HEK293 (cell line): ENCODE results near the gene GUCY1B1.

Source experiments
- ATF2 ChIP-seq: fragments of 450-650 bp; formaldehyde crosslinking; IDR thresholded peaks from 2 replicates; pipeline ENCODE4 v1.5.1; 2016; ENCODE audit warnings: missing biosample characterization, missing genetic modification characterization, low read depth
- ZNF10 ChIP-seq: fragments of 450-650 bp; formaldehyde crosslinking; IDR thresholded peaks from 2 replicates; pipeline ENCODE4 v1.5.1; 2017; ENCODE audit warnings: missing biosample characterization, missing genetic modification characterization
- ZNF133 ChIP-seq: fragments of 450-650 bp; formaldehyde crosslinking; IDR thresholded peaks from 2 replicates; pipeline ENCODE4 v1.5.1; 2016; ENCODE audit warnings: missing biosample characterization, missing genetic modification characterization
- ZNF140 ChIP-seq: fragments of 450-650 bp; formaldehyde crosslinking; IDR thresholded peaks from 2 replicates; pipeline ENCODE4 v1.5.1; 2016; ENCODE audit warnings: missing biosample characterization, missing genetic modification characterization

- TF ChIP-seq ZNF10 (tag by site-specific recombination) (no peak), ATF2 (tag by site-specific recombination) (no peak), ZNF133 (tag by site-specific recombination) (no peak), ZNF140 (tag by site-specific recombination) (no peak)
Observed at GRCh38 chr4:155709918-155710317, 48.9 kb upstream of the GUCY1B1 start.
